Measurements from ENCODE around the gene TECPR1. TPM values are rescaled to one million over a fixed set of nuclear protein-coding genes. Genes with fewer than 3 reads are reported as not detected.

TECPR1 gene
- total and polyA plus RNA-seq, 2 donors (not counting 1 experiment from before 2014, with no cell fraction given): 3.7 to 39.0 TPM

DNA sequence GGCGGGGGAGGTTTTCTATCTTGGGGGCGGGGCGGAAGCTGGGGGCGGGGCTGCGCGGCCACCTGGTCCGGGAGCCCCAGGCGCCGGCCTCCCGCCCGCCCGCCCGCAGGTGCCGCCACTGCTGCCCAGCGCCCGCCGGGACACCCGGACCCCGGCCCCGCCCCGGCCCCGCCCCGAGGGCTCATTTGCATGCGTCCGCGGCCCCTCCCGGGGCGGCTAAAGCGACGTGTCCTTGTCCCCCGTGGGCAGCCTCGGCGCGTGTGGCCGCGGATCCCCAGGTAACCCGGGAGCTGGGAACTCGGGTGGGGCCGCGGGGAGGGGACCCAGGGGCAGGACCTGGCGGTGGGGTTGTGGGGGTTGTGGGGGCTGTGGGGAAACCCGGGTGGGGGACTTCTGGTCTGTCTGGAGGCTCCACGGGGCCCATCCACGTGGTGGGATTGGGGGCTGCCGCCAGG is 40.8 kb downstream of the TECPR1 start, which contains the start of gene BHLHA15:
TSS of gene BHLHA15 (plus strand) at position 219 of the 455 bp plus-strand sequence. CDS start 871 bp downstream, outside the sequence.
- no peak for DNase-seq (ENCODE audit: low read depth in 2 of 2)
- Histone ChIP-seq H3K9ac (ENCODE audit: insufficient read depth, low read length) (no peak within 1 kb of the TSS), H3K27ac (ENCODE audit: insufficient read depth, low read length) (no peak within 1 kb of the TSS), H4K20me1 (ENCODE audit: control insufficient read depth, extremely low read depth, insufficient read depth, low read length) (no peaks in the 10 kb centered on the region), H3K4me3 (replicated peaks in 1 of 4; ENCODE audit: control extremely low read depth in 1 of 4, insufficient read depth in 1 of 4, low read depth in 3 of 4, low read length in 4 of 4) (peak within 1 kb of the TSS in 1 of 4 experiments; percentile 46), H2AFZ (ENCODE audit: low read length) (no peak within 1 kb of the TSS), H3K79me2 (ENCODE audit: control insufficient read depth, insufficient read depth, low read length) (no peaks in the 10 kb centered on the region), H3K27me3 (ENCODE audit: control insufficient read depth, insufficient read depth, low read length) (no peaks in the 10 kb centered on the region), H3K36me3 (ENCODE audit: control insufficient read depth, insufficient read depth, low read length) (peaks cover 1% of the 10 kb centered on the region), H3K9me3 (ENCODE audit: control insufficient read depth, insufficient read depth, low read depth, low read length) (no peaks in the 10 kb centered on the region), H3K4me1 (ENCODE audit: control insufficient read depth, extremely low read depth, insufficient read depth, low read length) (no peaks in the 10 kb centered on the region), H3K4me2 (ENCODE audit: extremely low read depth, insufficient read depth, low read length) (peak within 1 kb of the TSS; percentile 13)
- TF ChIP-seq, protein P1, sequence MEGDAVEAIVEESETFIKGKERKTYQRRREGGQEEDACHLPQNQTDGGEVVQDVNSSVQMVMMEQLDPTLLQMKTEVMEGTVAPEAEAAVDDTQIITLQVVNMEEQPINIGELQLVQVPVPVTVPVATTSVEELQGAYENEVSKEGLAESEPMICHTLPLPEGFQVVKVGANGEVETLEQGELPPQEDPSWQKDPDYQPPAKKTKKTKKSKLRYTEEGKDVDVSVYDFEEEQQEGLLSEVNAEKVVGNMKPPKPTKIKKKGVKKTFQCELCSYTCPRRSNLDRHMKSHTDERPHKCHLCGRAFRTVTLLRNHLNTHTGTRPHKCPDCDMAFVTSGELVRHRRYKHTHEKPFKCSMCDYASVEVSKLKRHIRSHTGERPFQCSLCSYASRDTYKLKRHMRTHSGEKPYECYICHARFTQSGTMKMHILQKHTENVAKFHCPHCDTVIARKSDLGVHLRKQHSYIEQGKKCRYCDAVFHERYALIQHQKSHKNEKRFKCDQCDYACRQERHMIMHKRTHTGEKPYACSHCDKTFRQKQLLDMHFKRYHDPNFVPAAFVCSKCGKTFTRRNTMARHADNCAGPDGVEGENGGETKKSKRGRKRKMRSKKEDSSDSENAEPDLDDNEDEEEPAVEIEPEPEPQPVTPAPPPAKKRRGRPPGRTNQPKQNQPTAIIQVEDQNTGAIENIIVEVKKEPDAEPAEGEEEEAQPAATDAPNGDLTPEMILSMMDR (conservative IDR thresholded peaks at IDR 0.05 in 1 of 2, IDR thresholded peaks at IDR 0.05 in 1 of 2; ENCODE audit: low read depth in 1 of 2, low read length in 2 of 2): no peak
- TF ChIP-seq EZH2 (IDR thresholded peaks at IDR 0.05; ENCODE audit: low read length, missing control alignments): no peak

DNA sequence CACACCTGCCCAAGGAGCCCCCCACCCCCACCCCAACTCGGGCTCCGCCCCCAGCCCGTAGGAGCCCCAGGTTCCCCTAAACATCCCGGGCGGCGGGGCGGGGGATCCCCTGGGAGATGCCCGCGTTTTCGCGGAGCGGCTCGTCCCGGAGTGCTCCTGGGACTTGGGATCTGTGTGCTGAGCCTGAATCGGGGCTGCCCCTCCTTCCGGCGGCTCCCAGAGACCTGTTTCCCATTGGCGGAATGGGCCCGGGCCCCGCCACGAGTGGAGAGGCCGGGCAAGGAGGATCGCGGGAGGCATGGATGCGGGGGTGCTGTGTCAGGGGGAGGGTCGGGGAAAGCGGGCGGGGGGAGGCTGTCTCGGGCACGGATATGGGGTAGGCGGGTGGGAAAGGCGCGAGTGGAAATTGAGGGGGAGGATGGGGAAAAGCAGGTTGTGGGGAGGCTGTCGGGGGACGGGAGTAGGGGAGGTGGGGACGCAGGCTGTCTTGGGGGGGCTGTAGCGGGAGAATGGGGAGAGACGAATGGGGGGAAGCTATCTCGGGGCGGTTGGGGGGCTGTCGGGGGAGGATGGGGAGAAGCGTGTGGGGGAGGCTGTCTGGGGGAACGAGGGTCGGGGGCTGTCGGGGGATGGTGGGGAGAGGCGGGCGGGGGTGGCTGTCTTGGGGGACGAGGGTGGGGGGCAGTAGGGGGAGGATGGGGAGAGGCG is 41.4 kb downstream of the TECPR1 start:
- H3K27ac ChIP-seq (ENCODE audit: insufficient read depth, low read length): no peak overlapping the region
- H3K9ac ChIP-seq (ENCODE audit: insufficient read depth, low read length): no peak overlapping the region
- no peaks in the 10 kb centered on the region for H4K20me1 ChIP-seq (ENCODE audit: control insufficient read depth, extremely low read depth, insufficient read depth, low read length)
- H3K4me1 ChIP-seq (ENCODE audit: control insufficient read depth, extremely low read depth, insufficient read depth, low read length): no peaks in the 10 kb centered on the region
- H2AFZ ChIP-seq (ENCODE audit: low read length): no peak overlapping the region
- no peak overlapping the region for H3K4me2 ChIP-seq (ENCODE audit: extremely low read depth, insufficient read depth, low read length)
- H3K36me3 ChIP-seq (ENCODE audit: control insufficient read depth, insufficient read depth, low read length): peaks cover 1% of the 10 kb centered on the region
- DNase-seq (ENCODE audit: low read depth in 2 of 2): no peak
- peak overlapping the region in 1 of 4 experiments; percentile 37 for H3K4me3 ChIP-seq (replicated peaks in 1 of 4; ENCODE audit: control extremely low read depth in 1 of 4, insufficient read depth in 1 of 4, low read depth in 3 of 4, low read length in 4 of 4)
- TF ChIP-seq, protein P1 (conservative IDR thresholded peaks at IDR 0.05 in 1 of 2, IDR thresholded peaks at IDR 0.05 in 1 of 2; ENCODE audit: low read depth in 1 of 2, low read length in 2 of 2): no peak
- TF ChIP-seq EZH2 (IDR thresholded peaks at IDR 0.05; ENCODE audit: low read length, missing control alignments): no peak
- H3K27me3 ChIP-seq (ENCODE audit: control insufficient read depth, insufficient read depth, low read length): no peaks in the 10 kb centered on the region
- no peaks in the 10 kb centered on the region for H3K9me3 ChIP-seq (ENCODE audit: control insufficient read depth, insufficient read depth, low read depth, low read length)
- no peaks in the 10 kb centered on the region for H3K79me2 ChIP-seq (ENCODE audit: control insufficient read depth, insufficient read depth, low read length)

DNA sequence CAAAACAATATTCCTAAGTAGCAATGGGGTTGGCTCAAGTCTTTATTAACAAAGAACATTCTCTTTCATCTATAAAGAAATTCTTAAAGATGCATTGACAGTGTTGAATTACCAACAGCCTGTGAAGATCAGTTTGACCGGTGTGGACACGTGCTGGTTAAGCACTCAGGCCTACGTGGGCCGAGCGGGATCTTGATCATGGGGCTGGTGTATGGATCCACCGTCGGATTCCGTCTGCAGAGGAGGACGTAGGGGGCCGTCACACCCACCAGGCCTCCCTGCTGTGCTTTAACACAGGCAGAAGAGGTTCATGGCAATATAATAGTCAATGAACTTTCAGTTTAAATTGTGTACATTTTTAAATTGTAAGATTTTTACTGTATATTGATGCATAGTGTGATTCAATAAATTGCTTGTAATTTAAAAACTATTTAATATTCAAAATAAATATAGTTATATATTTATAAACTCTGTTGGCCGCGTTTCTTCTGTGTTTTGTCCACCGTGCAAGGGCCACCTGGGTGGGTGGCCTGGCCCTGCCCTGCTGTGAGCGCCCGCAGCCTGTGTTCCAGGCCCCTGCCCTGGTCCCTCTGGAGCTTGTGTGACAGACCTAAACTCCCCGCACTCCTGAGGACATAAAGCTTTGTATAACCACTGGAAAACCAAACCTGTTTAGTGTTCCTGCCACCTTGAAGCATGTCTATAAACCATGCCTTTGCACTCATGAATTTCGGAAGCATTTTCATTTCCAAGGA is 42.7 kb downstream of the TECPR1 start:
- no peak for DNase-seq (ENCODE audit: low read depth in 2 of 2)
- no peak overlapping the region for H3K9ac ChIP-seq (ENCODE audit: insufficient read depth, low read length)
- no peak overlapping the region for H3K4me2 ChIP-seq (ENCODE audit: extremely low read depth, insufficient read depth, low read length)
- H3K27me3 ChIP-seq (ENCODE audit: control insufficient read depth, insufficient read depth, low read length): no peaks in the 10 kb centered on the region
- no peaks in the 10 kb centered on the region for H3K9me3 ChIP-seq (ENCODE audit: control insufficient read depth, insufficient read depth, low read depth, low read length)
- no peaks in the 10 kb centered on the region for H3K79me2 ChIP-seq (ENCODE audit: control insufficient read depth, insufficient read depth, low read length)
- no peak overlapping the region for H2AFZ ChIP-seq (ENCODE audit: low read length)
- no peaks in the 10 kb centered on the region for H3K4me1 ChIP-seq (ENCODE audit: control insufficient read depth, extremely low read depth, insufficient read depth, low read length)
- H3K36me3 ChIP-seq (ENCODE audit: control insufficient read depth, insufficient read depth, low read length): peaks cover 1% of the 10 kb centered on the region
- no peak overlapping the region for H3K27ac ChIP-seq (ENCODE audit: insufficient read depth, low read length)
- H3K4me3 ChIP-seq (replicated peaks in 1 of 4; ENCODE audit: control extremely low read depth in 1 of 4, insufficient read depth in 1 of 4, low read depth in 3 of 4, low read length in 4 of 4): no peak overlapping the region
- no peaks in the 10 kb centered on the region for H4K20me1 ChIP-seq (ENCODE audit: control insufficient read depth, extremely low read depth, insufficient read depth, low read length)
- TF ChIP-seq EZH2 (IDR thresholded peaks at IDR 0.05; ENCODE audit: low read length, missing control alignments): no peak
- TF ChIP-seq, protein P1 (conservative IDR thresholded peaks at IDR 0.05 in 1 of 2, IDR thresholded peaks at IDR 0.05 in 1 of 2; ENCODE audit: low read depth in 1 of 2, low read length in 2 of 2): no peak
